ENCODE data around the gene LENG8.
"Not testable (repeated sequence)": the region's sequence is repeated elsewhere in the genome, so short reads cannot be mapped to it uniquely, and the experiment has no call there.

The LENG8 gene

DNA sequence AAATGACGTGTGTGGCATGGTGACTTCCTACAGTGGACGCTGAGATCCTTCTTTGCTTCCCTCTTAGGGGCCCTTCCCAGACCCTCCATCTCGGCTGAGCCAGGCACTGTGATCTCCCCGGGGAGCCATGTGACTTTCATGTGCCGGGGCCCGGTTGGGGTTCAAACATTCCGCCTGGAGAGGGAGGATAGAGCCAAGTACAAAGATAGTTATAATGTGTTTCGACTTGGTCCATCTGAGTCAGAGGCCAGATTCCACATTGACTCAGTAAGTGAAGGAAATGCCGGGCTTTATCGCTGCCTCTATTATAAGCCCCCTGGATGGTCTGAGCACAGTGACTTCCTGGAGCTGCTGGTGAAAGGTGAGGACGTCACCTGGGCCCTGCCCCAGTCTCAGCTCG is 58.8 kb downstream of the LENG8 start:
- Histone ChIP-seq H3K9ac (ENCODE audit: low read length) (no peak overlapping the region), H3K4me3 (ENCODE audit: low read depth, low read length) (no peak overlapping the region)

DNA sequence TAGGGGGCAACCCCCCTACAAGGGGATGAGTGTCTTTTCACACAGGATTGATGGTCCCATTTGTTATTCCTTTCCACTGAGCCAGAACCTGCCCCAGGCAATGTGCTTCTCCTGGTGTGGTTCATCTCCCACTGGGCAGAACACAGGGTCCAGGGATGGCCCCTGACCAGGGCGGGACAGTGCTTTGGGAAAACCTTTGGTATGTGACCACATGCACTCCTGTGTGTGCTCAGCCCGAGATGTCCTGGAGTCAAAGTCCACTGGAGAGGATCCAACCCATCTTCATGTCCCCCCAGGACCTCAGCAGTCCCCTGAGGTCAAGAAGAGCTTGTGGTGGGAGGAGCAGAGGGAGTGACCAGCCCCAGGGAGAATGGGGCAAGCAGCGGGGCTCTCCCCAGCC is 59.5 kb downstream of the LENG8 start:
- not testable (repeated sequence) for H3K36me3 ChIP-seq (ENCODE audit: control insufficient read depth, insufficient read depth, low read length); H3K27me3 ChIP-seq (ENCODE audit: control insufficient read depth, insufficient read depth, low read length); H3K27ac ChIP-seq (ENCODE audit: low read depth, low read length); H3K9ac ChIP-seq (ENCODE audit: low read length); H3K4me1 ChIP-seq (ENCODE audit: control insufficient read depth, insufficient read depth, low read length); H3K4me3 ChIP-seq (ENCODE audit: low read depth, low read length); H3K9me3 ChIP-seq (ENCODE audit: control insufficient read depth, insufficient read depth, low read depth, low read length)

More for the DNA sequence above, 58.8 kb downstream of the LENG8 start:
- Histone ChIP-seq H3K36me3 (ENCODE audit: control insufficient read depth, insufficient read depth, low read length) (no peaks in the 10 kb centered on the region), H3K27me3 (ENCODE audit: control insufficient read depth, insufficient read depth, low read length) (peaks cover 5% of the 10 kb centered on the region; the same call in 1 of the 2 replicates), H3K9me3 (ENCODE audit: control insufficient read depth, insufficient read depth, low read depth, low read length) (peaks cover 6% of the 10 kb centered on the region; the same call in 1 of the 2 replicates), H3K27ac (ENCODE audit: low read depth, low read length) (no peak overlapping the region), H3K4me1 (ENCODE audit: control insufficient read depth, insufficient read depth, low read length) (no peaks in the 10 kb centered on the region)

DNA sequence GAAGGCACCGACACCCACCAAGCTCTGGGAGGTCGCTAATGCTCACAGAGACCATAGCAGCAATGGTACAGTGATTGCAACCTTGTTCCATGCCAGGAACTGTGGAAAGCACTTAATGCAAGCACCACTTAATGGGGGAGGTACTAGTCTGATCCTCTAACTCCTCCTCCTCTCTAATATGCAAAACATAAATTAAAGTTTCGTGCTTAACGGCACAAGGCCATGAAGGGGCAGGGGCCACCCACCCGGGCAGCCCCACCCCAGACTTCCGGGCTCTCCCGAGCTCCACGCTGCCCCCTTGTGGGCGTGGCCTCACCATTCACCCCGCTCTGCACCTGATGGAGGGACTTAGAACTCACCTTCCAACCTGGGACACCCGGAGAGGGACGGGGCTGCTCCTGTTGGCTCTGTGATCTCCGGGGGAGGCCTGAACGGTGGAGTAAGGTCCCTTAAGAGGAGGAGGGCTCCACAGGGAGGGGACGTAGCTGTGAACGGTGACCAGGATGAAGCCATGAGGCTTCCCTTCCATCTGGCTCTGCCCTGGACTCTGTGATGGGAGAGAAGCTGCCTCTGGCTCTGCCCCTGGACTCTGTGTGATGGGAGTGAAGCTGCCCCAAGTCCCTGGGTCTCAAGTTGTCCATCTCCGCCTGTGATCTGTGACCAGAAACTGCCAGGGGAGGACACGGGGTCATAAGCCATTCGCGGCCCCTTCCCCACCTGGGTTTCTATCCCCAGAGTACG is 60.4 kb downstream of the LENG8 start:
- not testable (repeated sequence) for H3K4me3 ChIP-seq (ENCODE audit: low read depth, low read length); H3K9ac ChIP-seq (ENCODE audit: low read length); H3K4me1 ChIP-seq (ENCODE audit: control insufficient read depth, insufficient read depth, low read length); H3K36me3 ChIP-seq (ENCODE audit: control insufficient read depth, insufficient read depth, low read length); H3K27ac ChIP-seq (ENCODE audit: low read depth, low read length); H3K27me3 ChIP-seq (ENCODE audit: control insufficient read depth, insufficient read depth, low read length)
- H3K9me3 ChIP-seq (ENCODE audit: control insufficient read depth, insufficient read depth, low read depth, low read length), result peaks cover 10% of the 10 kb centered on the region; the same call in 1 of the 2 replicates

Measured in HUES6 (cell line).